Measurements from ENCODE around the gene DHODH. TPM values are rescaled to one million over a fixed set of nuclear protein-coding genes. Genes with fewer than 3 reads are reported as not detected.

Gene DHODH
- total RNA-seq, 2 donors from 2014 or later = 4.3 to 9.4 TPM

GRCh38 chr16:72036098-72036497 lies 27.6 kb downstream of the DHODH start:
- Histone ChIP-seq H3K9ac (ENCODE audit: low read depth in 2 of 2, low read length in 2 of 2) (no peak overlapping the region), H3K36me3 (no peaks in the 10 kb centered on the region), H3K27me3 (no peaks in the 10 kb centered on the region), H3K9me3 (no peaks in the 10 kb centered on the region), H3K4me3 (no peak overlapping the region), H3K4me1 (no peaks in the 10 kb centered on the region), H3K27ac (no peak overlapping the region)
- DNase-seq = no peak
- intact Hi-C loops (cut with DNase I) = no loop called here
- no peak for TF ChIP-seq CTCF (IDR thresholded peaks at IDR 0.05)

- TF ChIP-seq CTCF (IDR thresholded peaks at IDR 0.05) = no peak
- Histone ChIP-seq H3K4me1 (no peaks in the 10 kb centered on the region), H3K27ac (no peak overlapping the region), H3K4me3 (no peak overlapping the region), H3K36me3 (no peaks in the 10 kb centered on the region), H3K27me3 (no peaks in the 10 kb centered on the region), H3K9me3 (no peaks in the 10 kb centered on the region), H3K9ac (ENCODE audit: low read depth in 2 of 2, low read length in 2 of 2) (no peak overlapping the region)
- no peak for DNase-seq
- intact Hi-C loops (cut with DNase I) = no loop called here
Measured at GRCh38 chr16:72042157-72042660, 33.7 kb downstream of the DHODH start.

GRCh38 chr16:72043058-72043457 lies 34.5 kb downstream of the DHODH start:
- no peak for TF ChIP-seq CTCF (IDR thresholded peaks at IDR 0.05)
- no peak overlapping the region for H3K9ac ChIP-seq (ENCODE audit: low read depth in 2 of 2, low read length in 2 of 2)
- no peaks in the 10 kb centered on the region for H3K4me1 ChIP-seq

GRCh38 chr16:72043539-72043938 lies 35.0 kb downstream of the DHODH start:
- TF ChIP-seq CTCF (IDR thresholded peaks at IDR 0.05) = no peak
- Histone ChIP-seq H3K9ac (ENCODE audit: low read depth in 2 of 2, low read length in 2 of 2) (no peak overlapping the region), H3K36me3 (no peaks in the 10 kb centered on the region), H3K27ac (no peak overlapping the region), H3K4me3 (no peak overlapping the region), H3K4me1 (no peaks in the 10 kb centered on the region), H3K9me3 (no peaks in the 10 kb centered on the region), H3K27me3 (no peaks in the 10 kb centered on the region)
- no peak for DNase-seq
- intact Hi-C loops (cut with DNase I) = no loop called here

More at GRCh38 chr16:72043058-72043457, 34.5 kb downstream of the DHODH start:
- no peak overlapping the region for H3K4me3 ChIP-seq
- H3K27me3 ChIP-seq = no peaks in the 10 kb centered on the region
- no peaks in the 10 kb centered on the region for H3K9me3 ChIP-seq
- DNase-seq = no peak
- H3K36me3 ChIP-seq = no peaks in the 10 kb centered on the region
- H3K27ac ChIP-seq = no peak overlapping the region
- intact Hi-C loops (cut with DNase I) = no loop called here

GRCh38 chr16:72044296-72044695 lies 35.8 kb downstream of the DHODH start:
- Histone ChIP-seq H3K27me3 (no peaks in the 10 kb centered on the region), H3K9me3 (no peaks in the 10 kb centered on the region), H3K36me3 (no peaks in the 10 kb centered on the region), H3K27ac (no peak overlapping the region), H3K4me1 (no peaks in the 10 kb centered on the region), H3K4me3 (no peak overlapping the region), H3K9ac (ENCODE audit: low read depth in 2 of 2, low read length in 2 of 2) (no peak overlapping the region)
- DNase-seq = no peak
- no peak for TF ChIP-seq CTCF (IDR thresholded peaks at IDR 0.05)
- intact Hi-C loops (cut with DNase I) = no loop called here

All from colonic mucosa (tissue), 4 donors.